GM12878 (cell line): ENCODE data around the gene DMRTB1.

Source experiments
- CBFB ChIP-seq: IDR thresholded peaks from 2 replicates; pipeline ENCODE4 v1.6.1; 2016; ENCODE audit warnings: antibody characterized with exemption, low read depth
- CREM ChIP-seq: IDR thresholded peaks from 2 replicates; pipeline ENCODE4 v1.6.1; 2014; ENCODE audit warnings: antibody characterized with exemption, low read depth
- FOXK2 ChIP-seq: fragments of 450-650 bp; IDR thresholded peaks from 2 replicates; pipeline ENCODE4 v1.6.1; 2017; ENCODE audit warnings: mild to moderate bottlenecking, moderate library complexity
- GABPA ChIP-seq: IDR thresholded peaks from 2 replicates; pipeline ENCODE4 v1.6.1; 2014; ENCODE audit warnings: antibody characterized with exemption, low read depth, mild to moderate bottlenecking, inconsistent platforms
- HDGF ChIP-seq: fragments of 450-650 bp; IDR thresholded peaks from 2 replicates; pipeline ENCODE4 v1.6.1; 2016; ENCODE audit warnings: antibody characterized with exemption
- IKZF1 ChIP-seq: fragments of 450-650 bp; conservative IDR thresholded peaks from 2 replicates; pipeline ENCODE4 v1.6.1; 2017; ENCODE audit warnings: antibody characterized with exemption, mild to moderate bottlenecking
- JUND ChIP-seq: IDR thresholded peaks from 2 replicates; pipeline ENCODE4 v1.6.1; 2012; ENCODE audit warnings: low read depth, mild to moderate bottlenecking, low read length, improper control_type of control experiment, moderate library complexity
- MYC ChIP-seq: IDR thresholded peaks from 2 replicates; pipeline ENCODE4 v1.6.1; 2011; ENCODE audit warnings: mild to moderate bottlenecking, low read length, moderate library complexity, inconsistent platforms; ENCODE audit not compliant: insufficient read depth, insufficient replicate concordance, insufficient read length, severe bottlenecking
- SMC3 ChIP-seq: IDR thresholded peaks from 2 replicates; pipeline ENCODE4 v1.6.1; 2011; ENCODE audit warnings: low read length, improper control_type of control experiment, borderline replicate concordance
- SRF ChIP-seq, 2 experiments: IDR thresholded peaks; 2 replicates each; pipeline ENCODE4 v1.6.1; 2011; ENCODE audit warnings: low read depth in 2 of 2, low read length in 2 of 2, mild to moderate bottlenecking in 1 of 2, moderate library complexity in 1 of 2
- SUZ12 ChIP-seq: fragments of 200-600 bp; sonication (generic); IDR thresholded peaks from one replicate; pipeline ENCODE4 v1.6.1; 2018; ENCODE audit warnings: antibody characterized with exemption, mild to moderate bottlenecking; ENCODE audit not compliant: unreplicated experiment
- TF ChIP-seq, protein P1 (sequence below): IDR thresholded peaks from 2 replicates; pipeline ENCODE4 v1.6.1; 2012; ENCODE audit warnings: low read depth, low read length, improper control_type of control experiment
- TF ChIP-seq, protein P2 (sequence below), 3 experiments: IDR thresholded peaks in 2 of 3; conservative IDR thresholded peaks in 1 of 3; 2 replicates each; pipeline ENCODE4 v1.5.1; 2011; ENCODE audit warnings: low read depth in 3 of 3, low read length in 3 of 3, mild to moderate bottlenecking in 3 of 3, control low read depth in 2 of 3, moderate library complexity in 2 of 3, inconsistent platforms in 1 of 3, mixed read lengths in 1 of 3; ENCODE audit not compliant: control insufficient read depth in 2 of 3, insufficient read depth in 1 of 3; ENCODE audit errors: extremely low read depth in 1 of 3
- TF ChIP-seq, protein P3 (sequence below): fragments of 450-650 bp; formaldehyde crosslinking; IDR thresholded peaks from 2 replicates; pipeline ENCODE4 v1.4.0; 2020; ENCODE audit warnings: mild to moderate bottlenecking, moderate library complexity

GRCh38 chr1:53507116-53507820 is 48.1 kb downstream of the DMRTB1 start:
- no peak for TF ChIP-seq HDGF
- TF ChIP-seq CBFB, result no peak
- TF ChIP-seq, protein P1, sequence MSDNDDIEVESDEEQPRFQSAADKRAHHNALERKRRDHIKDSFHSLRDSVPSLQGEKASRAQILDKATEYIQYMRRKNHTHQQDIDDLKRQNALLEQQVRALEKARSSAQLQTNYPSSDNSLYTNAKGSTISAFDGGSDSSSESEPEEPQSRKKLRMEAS, result no peak
- no peak for TF ChIP-seq FOXK2
- TF ChIP-seq, protein P2, sequence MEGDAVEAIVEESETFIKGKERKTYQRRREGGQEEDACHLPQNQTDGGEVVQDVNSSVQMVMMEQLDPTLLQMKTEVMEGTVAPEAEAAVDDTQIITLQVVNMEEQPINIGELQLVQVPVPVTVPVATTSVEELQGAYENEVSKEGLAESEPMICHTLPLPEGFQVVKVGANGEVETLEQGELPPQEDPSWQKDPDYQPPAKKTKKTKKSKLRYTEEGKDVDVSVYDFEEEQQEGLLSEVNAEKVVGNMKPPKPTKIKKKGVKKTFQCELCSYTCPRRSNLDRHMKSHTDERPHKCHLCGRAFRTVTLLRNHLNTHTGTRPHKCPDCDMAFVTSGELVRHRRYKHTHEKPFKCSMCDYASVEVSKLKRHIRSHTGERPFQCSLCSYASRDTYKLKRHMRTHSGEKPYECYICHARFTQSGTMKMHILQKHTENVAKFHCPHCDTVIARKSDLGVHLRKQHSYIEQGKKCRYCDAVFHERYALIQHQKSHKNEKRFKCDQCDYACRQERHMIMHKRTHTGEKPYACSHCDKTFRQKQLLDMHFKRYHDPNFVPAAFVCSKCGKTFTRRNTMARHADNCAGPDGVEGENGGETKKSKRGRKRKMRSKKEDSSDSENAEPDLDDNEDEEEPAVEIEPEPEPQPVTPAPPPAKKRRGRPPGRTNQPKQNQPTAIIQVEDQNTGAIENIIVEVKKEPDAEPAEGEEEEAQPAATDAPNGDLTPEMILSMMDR (IDR thresholded peaks at IDR 0.05 in 2 of 3, conservative IDR thresholded peaks at IDR 0.05 in 1 of 3; ENCODE audit: control insufficient read depth in 2 of 3, extremely low read depth in 1 of 3, insufficient read depth in 1 of 3, low read depth in 3 of 3, low read length in 3 of 3), result no peak
- no peak for TF ChIP-seq SRF (IDR thresholded peaks at IDR 0.05; ENCODE audit: low read depth in 2 of 2, low read length in 2 of 2)
- no peak for TF ChIP-seq CREM
- no peak for TF ChIP-seq SMC3
- TF ChIP-seq IKZF1, result no peak
- TF ChIP-seq, protein P3, sequence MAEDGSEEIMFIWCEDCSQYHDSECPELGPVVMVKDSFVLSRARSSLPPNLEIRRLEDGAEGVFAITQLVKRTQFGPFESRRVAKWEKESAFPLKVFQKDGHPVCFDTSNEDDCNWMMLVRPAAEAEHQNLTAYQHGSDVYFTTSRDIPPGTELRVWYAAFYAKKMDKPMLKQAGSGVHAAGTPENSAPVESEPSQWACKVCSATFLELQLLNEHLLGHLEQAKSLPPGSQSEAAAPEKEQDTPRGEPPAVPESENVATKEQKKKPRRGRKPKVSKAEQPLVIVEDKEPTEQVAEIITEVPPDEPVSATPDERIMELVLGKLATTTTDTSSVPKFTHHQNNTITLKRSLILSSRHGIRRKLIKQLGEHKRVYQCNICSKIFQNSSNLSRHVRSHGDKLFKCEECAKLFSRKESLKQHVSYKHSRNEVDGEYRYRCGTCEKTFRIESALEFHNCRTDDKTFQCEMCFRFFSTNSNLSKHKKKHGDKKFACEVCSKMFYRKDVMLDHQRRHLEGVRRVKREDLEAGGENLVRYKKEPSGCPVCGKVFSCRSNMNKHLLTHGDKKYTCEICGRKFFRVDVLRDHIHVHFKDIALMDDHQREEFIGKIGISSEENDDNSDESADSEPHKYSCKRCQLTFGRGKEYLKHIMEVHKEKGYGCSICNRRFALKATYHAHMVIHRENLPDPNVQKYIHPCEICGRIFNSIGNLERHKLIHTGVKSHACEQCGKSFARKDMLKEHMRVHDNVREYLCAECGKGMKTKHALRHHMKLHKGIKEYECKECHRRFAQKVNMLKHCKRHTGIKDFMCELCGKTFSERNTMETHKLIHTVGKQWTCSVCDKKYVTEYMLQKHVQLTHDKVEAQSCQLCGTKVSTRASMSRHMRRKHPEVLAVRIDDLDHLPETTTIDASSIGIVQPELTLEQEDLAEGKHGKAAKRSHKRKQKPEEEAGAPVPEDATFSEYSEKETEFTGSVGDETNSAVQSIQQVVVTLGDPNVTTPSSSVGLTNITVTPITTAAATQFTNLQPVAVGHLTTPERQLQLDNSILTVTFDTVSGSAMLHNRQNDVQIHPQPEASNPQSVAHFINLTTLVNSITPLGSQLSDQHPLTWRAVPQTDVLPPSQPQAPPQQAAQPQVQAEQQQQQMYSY (CRISPR knock-in tag), result no peak
- no peak for TF ChIP-seq SUZ12
- TF ChIP-seq GABPA, result no peak
- no peak for TF ChIP-seq JUND
- no peak for TF ChIP-seq MYC
